ENCODE data around the gene MEAF6. TPM values are rescaled to one million over a fixed set of nuclear protein-coding genes. Genes with fewer than 3 reads are reported as not detected.

MEAF6 gene
- total and polyA plus RNA-seq, 9 donors = 36.5 to 54.8 (median 43.4) TPM

DNA sequence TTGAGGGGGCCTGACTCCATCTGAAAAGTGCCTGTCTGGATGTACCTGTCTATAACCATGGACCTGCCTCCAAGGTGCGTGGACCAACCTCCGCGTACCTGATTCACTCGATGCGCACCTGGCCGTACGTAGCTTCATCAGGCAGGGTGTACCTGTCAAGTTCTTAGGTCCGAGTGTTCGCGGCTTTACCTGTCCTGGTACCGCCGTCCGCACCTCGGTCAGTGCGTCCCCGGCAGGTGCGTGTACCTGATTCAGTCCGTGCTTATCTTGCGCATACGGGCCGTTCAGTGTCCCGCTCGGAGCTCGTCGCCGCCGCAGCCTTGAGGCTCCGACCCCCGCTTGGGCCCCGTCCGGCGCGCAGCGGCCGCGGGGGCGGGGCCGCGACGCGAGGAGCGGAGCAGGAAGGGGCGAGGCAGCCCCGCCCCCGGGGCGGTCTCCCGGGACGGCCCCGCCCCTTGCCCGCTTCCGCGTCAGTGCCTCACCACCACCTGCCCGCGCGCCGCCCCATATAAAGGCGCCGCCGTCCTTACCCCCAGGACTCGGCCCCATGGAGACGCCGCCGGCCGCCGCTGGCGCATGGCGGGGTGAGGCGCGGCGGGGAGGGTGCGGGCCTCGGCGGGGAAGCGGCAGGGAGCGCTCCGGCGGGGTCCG, 40.4 kb downstream of the MEAF6 start, which contains the start of gene ZC3H12A:
Gene ZC3H12A, plus strand, starts transcription at position 535 of the 651 bp plus-strand sequence. CDS start 917 bp downstream, outside the sequence.
- under 1% methylated on average over 60 of the region's 78 CpGs for WGBS (ENCODE audit: insufficient coverage)

GRCh38 chr1:37473431-37474045, 41.0 kb downstream of the MEAF6 start:
- H3K4me3 ChIP-seq (ENCODE audit: low read length) = peak overlapping the region; percentile 68
- no peaks in the 10 kb centered on the region for H3K9me3 ChIP-seq (replicated peaks; ENCODE audit: control insufficient read depth, low read depth, low read length)
- peaks cover 56% of the 10 kb centered on the region for H3K4me1 ChIP-seq (ENCODE audit: control insufficient read depth, insufficient read depth, low read length)
- WGBS (ENCODE audit: insufficient coverage) = 35% methylated on average over 11 of the region's 12 CpGs
- no peak overlapping the region for H3K27ac ChIP-seq (ENCODE audit: low read length)
- no peaks in the 10 kb centered on the region for H3K27me3 ChIP-seq (ENCODE audit: control insufficient read depth, insufficient read depth, low read length)
- H3K36me3 ChIP-seq (ENCODE audit: control insufficient read depth, insufficient read depth, low read length) = peaks cover 21% of the 10 kb centered on the region
- DNase-seq = no peak

More for the DNA sequence above, 40.4 kb downstream of the MEAF6 start, which contains the start of gene ZC3H12A:
- H3K27me3 ChIP-seq (ENCODE audit: control insufficient read depth, insufficient read depth, low read length) = no peaks in the 10 kb centered on the region
- peaks cover 57% of the 10 kb centered on the region for H3K4me1 ChIP-seq (ENCODE audit: control insufficient read depth, insufficient read depth, low read length)
- no peak within 1 kb of the TSS for H3K27ac ChIP-seq (ENCODE audit: low read length)
- peaks cover 21% of the 10 kb centered on the region for H3K36me3 ChIP-seq (ENCODE audit: control insufficient read depth, insufficient read depth, low read length)
- peak; percentile 91 for DNase-seq
- H3K4me3 ChIP-seq (ENCODE audit: low read length) = peak within 1 kb of the TSS; percentile 68
- H3K9me3 ChIP-seq (replicated peaks; ENCODE audit: control insufficient read depth, low read depth, low read length) = no peaks in the 10 kb centered on the region

GRCh38 chr1:37472994-37473393, 41.6 kb downstream of the MEAF6 start:
- no CpG with 5 or more reads among the region's 1 CpG for WGBS (ENCODE audit: insufficient coverage)
- no peak overlapping the region for H3K4me3 ChIP-seq (ENCODE audit: low read length)
- H3K36me3 ChIP-seq (ENCODE audit: control insufficient read depth, insufficient read depth, low read length) = peaks cover 15% of the 10 kb centered on the region
- H3K27ac ChIP-seq (ENCODE audit: low read length) = no peak overlapping the region
- peaks cover 55% of the 10 kb centered on the region for H3K4me1 ChIP-seq (ENCODE audit: control insufficient read depth, insufficient read depth, low read length)
- no peaks in the 10 kb centered on the region for H3K27me3 ChIP-seq (ENCODE audit: control insufficient read depth, insufficient read depth, low read length)
- no peaks in the 10 kb centered on the region for H3K9me3 ChIP-seq (replicated peaks; ENCODE audit: control insufficient read depth, low read depth, low read length)
- DNase-seq = no peak

DNA sequence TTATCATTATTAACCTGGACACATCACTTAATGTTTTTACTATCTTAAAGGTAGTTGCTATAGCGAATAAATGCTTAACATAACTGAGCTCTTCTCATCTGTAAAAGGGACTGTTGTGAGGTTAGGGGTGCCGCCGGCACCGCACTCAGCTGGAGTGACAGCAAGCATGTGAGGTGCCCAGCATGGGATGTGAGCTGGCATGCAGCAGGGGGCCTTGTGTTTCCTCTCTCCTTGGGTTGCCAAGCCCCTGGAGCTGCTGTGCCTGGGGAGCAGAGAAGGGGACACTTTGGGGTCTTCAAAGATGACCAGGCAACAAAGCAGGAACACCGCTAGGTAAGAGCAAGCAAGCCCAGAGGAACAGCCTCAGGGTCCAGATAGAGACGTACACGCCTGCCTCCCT, 42.3 kb downstream of the MEAF6 start:
- 53% methylated on average over 4 of the region's 7 CpGs for WGBS (ENCODE audit: insufficient coverage)
- H3K9me3 ChIP-seq (replicated peaks; ENCODE audit: control insufficient read depth, low read depth, low read length) = no peaks in the 10 kb centered on the region
- H3K27ac ChIP-seq (ENCODE audit: low read length) = no peak overlapping the region
- no peaks in the 10 kb centered on the region for H3K27me3 ChIP-seq (ENCODE audit: control insufficient read depth, insufficient read depth, low read length)
- no peak for DNase-seq
- peaks cover 8% of the 10 kb centered on the region for H3K36me3 ChIP-seq (ENCODE audit: control insufficient read depth, insufficient read depth, low read length)
- no peak overlapping the region for H3K4me3 ChIP-seq (ENCODE audit: low read length)
- H3K4me1 ChIP-seq (ENCODE audit: control insufficient read depth, insufficient read depth, low read length) = peaks cover 49% of the 10 kb centered on the region

DNA sequence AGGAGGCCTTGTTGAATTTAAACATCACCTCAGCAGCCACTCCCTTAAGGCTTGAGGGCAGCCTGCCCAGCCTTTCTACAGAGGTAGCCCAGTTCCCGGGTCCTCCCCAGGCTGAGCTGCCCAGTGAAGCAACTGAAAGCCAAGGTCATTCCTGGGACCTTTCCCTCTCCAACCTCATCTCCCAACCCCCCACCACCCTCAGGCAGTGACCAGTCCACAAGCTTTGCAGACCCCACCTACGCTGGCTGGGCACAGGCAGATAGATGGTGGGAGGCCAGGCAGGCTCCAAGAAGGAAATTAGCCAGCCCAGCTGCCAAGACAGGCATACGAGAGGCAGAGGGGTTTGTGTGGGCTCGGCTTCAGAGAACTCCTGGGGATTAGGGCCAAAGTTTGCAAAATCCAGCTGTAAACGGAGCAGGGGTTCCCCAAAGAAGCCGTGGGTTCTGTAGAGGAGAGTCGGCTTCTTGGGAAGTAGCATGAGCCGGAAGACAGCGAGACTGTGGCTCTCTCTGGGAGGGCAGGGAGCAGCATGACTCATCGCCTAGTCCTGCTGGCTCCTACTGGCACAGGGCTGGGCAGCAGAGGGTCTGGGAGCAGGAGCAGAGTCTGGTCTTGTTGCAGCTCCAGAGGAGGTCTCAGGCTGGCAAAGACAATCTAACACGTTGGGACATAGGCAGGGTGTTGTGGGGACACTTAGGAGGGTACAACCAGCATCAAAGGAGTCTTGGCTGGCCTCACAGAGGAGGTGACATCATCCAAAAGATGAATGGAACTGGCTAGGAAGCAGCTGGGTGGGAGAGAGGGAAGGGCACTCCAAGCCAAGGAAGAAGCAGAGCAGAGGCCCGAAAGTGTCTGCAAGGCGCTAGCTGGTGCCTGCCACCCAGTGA, 43.0 kb downstream of the MEAF6 start:
- Histone ChIP-seq H3K9me3 (replicated peaks; ENCODE audit: control insufficient read depth, low read depth, low read length) (no peaks in the 10 kb centered on the region), H3K36me3 (ENCODE audit: control insufficient read depth, insufficient read depth, low read length) (peaks cover 8% of the 10 kb centered on the region), H3K4me1 (ENCODE audit: control insufficient read depth, insufficient read depth, low read length) (peaks cover 42% of the 10 kb centered on the region), H3K4me3 (ENCODE audit: low read length) (no peak overlapping the region), H3K27ac (ENCODE audit: low read length) (peak overlapping the region; percentile 9), H3K27me3 (ENCODE audit: control insufficient read depth, insufficient read depth, low read length) (no peaks in the 10 kb centered on the region)
- DNase-seq = peak; percentile 65
- WGBS (ENCODE audit: insufficient coverage) = 17% methylated on average over 11 of the region's 13 CpGs

DNA sequence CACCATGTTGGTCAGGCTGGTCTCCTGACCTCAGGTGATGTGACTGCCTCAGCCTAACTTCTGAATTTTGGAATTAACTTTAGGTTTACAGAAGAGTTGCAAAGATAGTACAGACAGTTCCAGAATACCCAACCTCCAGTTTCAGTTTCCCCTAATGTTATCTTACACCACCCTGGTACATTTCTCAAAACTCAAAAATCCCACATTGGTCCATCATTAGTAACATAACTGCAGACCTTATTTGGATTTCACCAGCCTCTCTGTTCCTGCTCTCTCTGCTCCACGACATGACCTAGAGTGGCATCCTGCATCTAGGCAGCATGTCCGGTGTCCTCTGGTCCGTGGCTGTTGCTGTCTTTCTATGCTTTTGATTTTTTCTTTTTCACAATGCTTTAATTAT, 45.2 kb downstream of the MEAF6 start:
- Histone ChIP-seq H3K9me3 (replicated peaks; ENCODE audit: control insufficient read depth, low read depth, low read length) (no peaks in the 10 kb centered on the region), H3K4me3 (ENCODE audit: low read length) (no peak overlapping the region), H3K27me3 (ENCODE audit: control insufficient read depth, insufficient read depth, low read length) (no peaks in the 10 kb centered on the region), H3K36me3 (ENCODE audit: control insufficient read depth, insufficient read depth, low read length) (no peaks in the 10 kb centered on the region), H3K4me1 (ENCODE audit: control insufficient read depth, insufficient read depth, low read length) (peaks cover 24% of the 10 kb centered on the region), H3K27ac (ENCODE audit: low read length) (no peak overlapping the region)
- WGBS (ENCODE audit: insufficient coverage) = 90% methylated on average over 1 of the region's 3 CpGs
- no peak for DNase-seq

DNA sequence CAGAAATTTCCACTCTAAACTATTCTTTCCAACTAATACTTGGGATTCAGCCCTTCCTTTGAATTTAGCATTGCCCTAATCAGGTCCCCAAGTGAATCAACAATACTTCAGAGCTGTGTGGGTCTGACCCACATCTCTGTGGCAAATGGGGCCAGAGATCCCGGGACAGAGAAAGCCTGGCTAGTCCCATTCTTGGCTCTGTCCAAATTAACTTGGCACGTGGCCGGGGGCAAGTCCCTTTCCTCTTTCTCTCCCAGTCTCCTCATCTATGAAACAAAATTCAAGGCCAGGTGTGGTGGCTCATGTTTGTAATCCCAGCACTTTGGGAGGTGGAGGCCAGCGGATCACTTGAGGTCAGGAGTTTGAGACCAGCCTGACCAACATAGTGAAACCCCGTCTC, 46.5 kb downstream of the MEAF6 start:
- H3K9me3 ChIP-seq (replicated peaks; ENCODE audit: control insufficient read depth, low read depth, low read length) = no peaks in the 10 kb centered on the region
- H3K36me3 ChIP-seq (ENCODE audit: control insufficient read depth, insufficient read depth, low read length) = no peaks in the 10 kb centered on the region
- H3K4me1 ChIP-seq (ENCODE audit: control insufficient read depth, insufficient read depth, low read length) = peaks cover 15% of the 10 kb centered on the region
- no peak overlapping the region for H3K27ac ChIP-seq (ENCODE audit: low read length)
- no peak overlapping the region for H3K4me3 ChIP-seq (ENCODE audit: low read length)
- WGBS (ENCODE audit: insufficient coverage) = 90% methylated on average over 2 of the region's 5 CpGs
- H3K27me3 ChIP-seq (ENCODE audit: control insufficient read depth, insufficient read depth, low read length) = no peaks in the 10 kb centered on the region
- no peak for DNase-seq

DNA sequence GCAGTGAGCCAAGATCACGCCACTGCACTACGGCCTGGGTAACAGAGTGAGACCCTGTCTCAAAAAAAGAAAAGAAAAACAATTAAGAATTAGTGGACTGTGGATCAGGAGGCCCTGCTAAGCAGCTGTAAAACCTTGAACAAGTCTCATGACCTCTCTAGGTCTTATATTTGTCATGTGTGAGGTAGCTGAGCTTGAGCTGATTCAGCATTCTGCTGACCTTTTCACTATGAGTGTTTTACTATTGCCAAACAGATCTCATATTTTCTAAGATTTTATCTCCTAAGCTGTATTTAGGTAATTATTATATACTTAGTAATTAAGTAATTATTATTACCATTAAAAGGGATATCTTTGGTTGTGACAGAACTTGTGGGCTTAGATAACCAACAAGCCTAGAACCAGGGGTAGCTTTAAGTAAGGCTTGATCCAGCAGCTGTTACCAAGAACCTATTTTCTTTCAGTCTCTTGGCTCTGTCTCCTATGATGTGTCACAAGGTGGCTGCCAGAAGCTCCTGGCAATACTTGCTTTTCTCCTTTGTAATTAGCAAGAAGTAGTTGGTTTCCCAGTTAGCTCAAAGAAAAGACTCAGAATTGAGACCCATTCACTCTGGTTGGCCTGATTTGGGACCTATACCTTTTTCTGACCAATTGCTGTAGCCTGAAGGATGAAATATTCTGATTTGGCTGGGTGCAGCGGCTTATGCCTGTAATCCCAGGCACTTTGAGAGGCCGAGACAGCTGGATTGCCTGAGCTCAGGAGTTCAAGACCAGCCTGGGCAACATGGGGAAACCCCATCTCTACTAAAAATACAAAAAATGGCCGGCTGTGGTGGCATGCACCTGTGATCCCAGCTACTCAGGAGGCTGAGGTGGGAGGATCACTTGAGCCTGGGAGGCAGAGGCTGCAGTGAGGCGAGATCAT, 48.7 kb downstream of the MEAF6 start:
- 83% methylated on average over 3 of the region's 6 CpGs for WGBS (ENCODE audit: insufficient coverage)
- DNase-seq = no peak
- no peak overlapping the region for H3K27ac ChIP-seq (ENCODE audit: low read length)

DNA sequence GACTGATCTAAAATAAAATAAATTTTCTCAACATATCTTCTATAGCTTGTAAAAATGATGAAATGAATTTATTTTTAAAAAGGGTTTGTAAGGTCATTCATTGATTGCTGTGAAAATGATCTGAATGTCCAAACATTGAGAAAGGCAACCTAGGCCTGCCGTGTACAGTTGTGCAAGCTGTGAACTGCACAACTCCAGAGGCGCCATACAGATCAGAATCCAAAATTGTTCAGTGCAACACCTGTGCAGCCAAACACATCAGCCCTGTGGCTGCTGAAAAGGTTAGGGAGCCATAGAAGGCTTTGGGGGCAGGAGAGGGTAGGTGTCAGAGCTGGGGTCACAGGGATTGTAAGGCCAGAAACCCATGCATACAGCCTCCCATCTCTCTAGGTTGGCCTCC, 50.1 kb downstream of the MEAF6 start:
- Histone ChIP-seq H3K27ac (ENCODE audit: low read length) (no peak overlapping the region), H3K36me3 (ENCODE audit: control insufficient read depth, insufficient read depth, low read length) (no peaks in the 10 kb centered on the region), H3K27me3 (ENCODE audit: control insufficient read depth, insufficient read depth, low read length) (no peaks in the 10 kb centered on the region), H3K4me3 (ENCODE audit: low read length) (no peak overlapping the region), H3K9me3 (replicated peaks; ENCODE audit: control insufficient read depth, low read depth, low read length) (no peaks in the 10 kb centered on the region), H3K4me1 (ENCODE audit: control insufficient read depth, insufficient read depth, low read length) (no peaks in the 10 kb centered on the region)
- WGBS (ENCODE audit: insufficient coverage) = 90% methylated on average over 2 of the region's 2 CpGs
- no peak for DNase-seq

More for the DNA sequence above, 48.7 kb downstream of the MEAF6 start:
- no peaks in the 10 kb centered on the region for H3K9me3 ChIP-seq (replicated peaks; ENCODE audit: control insufficient read depth, low read depth, low read length)
- H3K4me3 ChIP-seq (ENCODE audit: low read length) = no peak overlapping the region
- no peaks in the 10 kb centered on the region for H3K4me1 ChIP-seq (ENCODE audit: control insufficient read depth, insufficient read depth, low read length)
- no peaks in the 10 kb centered on the region for H3K36me3 ChIP-seq (ENCODE audit: control insufficient read depth, insufficient read depth, low read length)
- H3K27me3 ChIP-seq (ENCODE audit: control insufficient read depth, insufficient read depth, low read length) = no peaks in the 10 kb centered on the region

All from muscle of leg (tissue), 11 donors.